GM23248 (cell line): Measurements from ENCODE around the gene GNB3.

Experiments
- EZH2 ChIP-seq: fragments of 200-600 bp; sonication (generic); IDR thresholded peaks from 2 replicates; pipeline ENCODE4 v1.6.1; 2018; ENCODE audit warnings: antibody characterized with exemption, mild to moderate bottlenecking; ENCODE audit not compliant: insufficient read depth, poor library complexity, severe bottlenecking
- EZH2phosphoT487 ChIP-seq: fragments of 200-600 bp; sonication (generic); IDR thresholded peaks from 2 replicates; pipeline ENCODE4 v1.6.1; 2018; ENCODE audit warnings: antibody characterized with exemption, moderate library complexity, mild to moderate bottlenecking, low read depth; ENCODE audit not compliant: insufficient read depth

DNA sequence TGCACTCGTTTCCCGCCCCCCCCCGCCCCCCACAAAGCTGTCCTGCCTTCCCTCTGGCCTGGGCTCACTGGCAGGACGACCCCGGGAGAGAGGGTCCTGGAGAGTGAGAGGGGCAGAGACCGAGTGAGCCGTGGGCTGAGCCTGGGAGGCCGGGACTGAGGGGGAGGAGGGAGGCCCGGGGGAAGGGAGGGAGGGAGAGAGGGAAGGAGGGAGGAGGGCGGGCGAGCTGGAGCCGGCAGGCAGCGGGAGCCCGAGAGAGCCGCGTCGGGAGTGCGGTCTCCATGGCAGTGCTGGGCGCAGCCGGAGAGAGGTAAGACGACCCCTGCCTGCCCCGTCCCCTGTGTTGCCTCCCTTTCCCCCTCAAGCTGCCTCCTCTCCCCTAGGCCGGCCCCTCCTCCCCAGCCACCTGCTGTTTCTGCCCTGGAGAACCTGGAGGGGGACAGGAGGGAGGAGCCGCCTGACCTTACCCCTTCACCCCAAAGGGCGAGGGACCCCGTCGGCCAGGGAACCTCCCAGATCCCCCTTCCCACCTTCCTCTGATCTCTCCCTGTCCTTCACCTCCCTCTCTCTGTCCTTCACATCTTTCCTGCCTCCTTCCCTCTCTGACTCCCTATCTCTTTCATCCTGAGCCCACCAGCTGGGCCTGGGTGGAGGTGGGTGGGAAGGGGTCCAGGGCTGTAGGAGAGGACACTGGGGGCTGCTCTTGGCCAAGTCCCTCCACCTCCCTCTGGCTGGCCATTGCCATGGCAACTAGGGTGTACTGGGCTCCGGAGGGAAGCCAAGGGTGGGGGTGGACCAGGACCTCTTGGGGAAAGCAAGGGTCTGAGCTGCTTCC, 18.9 kb upstream of the GNB3 start, which contains the start of gene GPR162:
- TF ChIP-seq EZH2phosphoT487 (no peak), EZH2 (no peak)
